Measurements from ENCODE around the gene MORC1.

Gene MORC1

GRCh38 chr3:109025896-109026295 lies 92.0 kb downstream of the MORC1 start:
- Mint-ChIP-seq H3K27ac (no peak overlapping the region), H3K4me1 (peaks cover 11% of the 10 kb centered on the region), H3K36me3 (ENCODE audit: low read depth) (no peaks in the 10 kb centered on the region), H3K4me3 (no peak overlapping the region), H3K27me3 (ENCODE audit: low read depth) (no peaks in the 10 kb centered on the region), H3K9me3 (no peaks in the 10 kb centered on the region)
- TF ChIP-seq CTCF (IDR thresholded peaks at IDR 0.05; ENCODE audit: unreplicated experiment in 3 of 3): no peak

- H3K9me3 Mint-ChIP-seq: no peaks in the 10 kb centered on the region
- peaks cover 11% of the 10 kb centered on the region for H3K4me1 Mint-ChIP-seq
- peak overlapping the region in 2 of 3 experiments; percentile 10 to 40 for H3K27ac Mint-ChIP-seq
- H3K36me3 Mint-ChIP-seq (ENCODE audit: low read depth): no peaks in the 10 kb centered on the region
- no peak overlapping the region for H3K4me3 Mint-ChIP-seq
- TF ChIP-seq CTCF (IDR thresholded peaks at IDR 0.05; ENCODE audit: unreplicated experiment in 3 of 3): peak; percentile 70 to 89 (median 77)
- no peaks in the 10 kb centered on the region for H3K27me3 Mint-ChIP-seq (ENCODE audit: low read depth)
These were observed 94.2 kb downstream of the MORC1 start for GRCh38 chr3:109023656-109024254.

- H3K4me3 Mint-ChIP-seq: no peak overlapping the region
- H3K4me1 Mint-ChIP-seq: peaks cover 11% of the 10 kb centered on the region
- H3K27ac Mint-ChIP-seq: no peak overlapping the region
- no peak for TF ChIP-seq CTCF (IDR thresholded peaks at IDR 0.05; ENCODE audit: unreplicated experiment in 3 of 3)
- no peaks in the 10 kb centered on the region for H3K36me3 Mint-ChIP-seq (ENCODE audit: low read depth)
- no peaks in the 10 kb centered on the region for H3K9me3 Mint-ChIP-seq
- H3K27me3 Mint-ChIP-seq (ENCODE audit: low read depth): no peaks in the 10 kb centered on the region
These were observed 94.8 kb downstream of the MORC1 start for GRCh38 chr3:109023167-109023566.

GRCh38 chr3:109021556-109021955 lies 96.4 kb downstream of the MORC1 start:
- Mint-ChIP-seq H3K27ac (no peak overlapping the region), H3K4me3 (no peak overlapping the region), H3K4me1 (peaks cover 11% of the 10 kb centered on the region), H3K9me3 (no peaks in the 10 kb centered on the region), H3K27me3 (ENCODE audit: low read depth) (no peaks in the 10 kb centered on the region), H3K36me3 (ENCODE audit: low read depth) (no peaks in the 10 kb centered on the region)
- no peak for TF ChIP-seq CTCF (IDR thresholded peaks at IDR 0.05; ENCODE audit: unreplicated experiment in 3 of 3)

- H3K9me3 Mint-ChIP-seq: no peaks in the 10 kb centered on the region
- H3K4me3 Mint-ChIP-seq: no peak overlapping the region
- no peaks in the 10 kb centered on the region for H3K27me3 Mint-ChIP-seq (ENCODE audit: low read depth)
- peaks cover 10% of the 10 kb centered on the region for H3K4me1 Mint-ChIP-seq
- no peak overlapping the region for H3K27ac Mint-ChIP-seq
- TF ChIP-seq CTCF (IDR thresholded peaks at IDR 0.05; ENCODE audit: unreplicated experiment in 3 of 3): no peak
- H3K36me3 Mint-ChIP-seq (ENCODE audit: low read depth): no peaks in the 10 kb centered on the region
These were observed 99.1 kb downstream of the MORC1 start for GRCh38 chr3:109018828-109019227.

GRCh38 chr3:109005443-109005842 lies 112.5 kb downstream of the MORC1 start:
- H3K4me3 Mint-ChIP-seq: no peak overlapping the region

More at GRCh38 chr3:109005443-109005842, 112.5 kb downstream of the MORC1 start:
- H3K9me3 Mint-ChIP-seq: peaks cover 2% of the 10 kb centered on the region
- no peak for TF ChIP-seq CTCF (IDR thresholded peaks at IDR 0.05; ENCODE audit: unreplicated experiment in 3 of 3)
- no peak overlapping the region for H3K27ac Mint-ChIP-seq
- H3K27me3 Mint-ChIP-seq (ENCODE audit: low read depth): no peaks in the 10 kb centered on the region
- no peaks in the 10 kb centered on the region for H3K36me3 Mint-ChIP-seq (ENCODE audit: low read depth)
- no peaks in the 10 kb centered on the region for H3K4me1 Mint-ChIP-seq
